Natural killer cell (primary cell): ENCODE data around the gene GLT1D1. TPM values are rescaled to one million over a fixed set of nuclear protein-coding genes. Genes with fewer than 3 reads are reported as not detected.

Source experiments
- ATAC-seq, 3 donors: fragments of 150-1000 bp in 2 of 3; fragments of 200-7000 bp in 1 of 3; cut with Tn5 transposase; 1 replicate in 1 of 3; 2 replicates in 2 of 3; pipeline ENCODE4 v1.10.0; 2021; ENCODE audit warnings: mild to moderate bottlenecking in 2 of 3, moderate library complexity in 2 of 3
- DNase-seq, 2 donors: peaks; one replicate each; pipeline versions ENCODE4 v3.0.0 to v3.0.0-alpha.2; 2013 to 2021; ENCODE audit warnings: mixed read lengths in 1 of 2
- H3K27ac ChIP-seq: one replicate; pipeline ENCODE4 v1.5.1; 2013; ENCODE audit warnings: mild to moderate bottlenecking, low read length
- H3K27me3 ChIP-seq: one replicate; pipeline ENCODE4 v1.6.1; 2013; ENCODE audit warnings: low read length; ENCODE audit not compliant: control insufficient read depth, insufficient read depth
- H3K36me3 ChIP-seq: one replicate; pipeline ENCODE4 v1.6.1; 2013; ENCODE audit warnings: low read length; ENCODE audit not compliant: control insufficient read depth, insufficient read depth
- H3K4me1 ChIP-seq: one replicate; pipeline ENCODE4 v1.6.1; 2013; ENCODE audit warnings: low read length; ENCODE audit not compliant: control insufficient read depth, insufficient read depth
- H3K4me3 ChIP-seq: one replicate; pipeline ENCODE4 v1.5.1; 2013; ENCODE audit warnings: low read length
- H3K9me3 ChIP-seq: one replicate; pipeline ENCODE4 v1.6.1; 2013; ENCODE audit warnings: low read length; ENCODE audit not compliant: control insufficient read depth, insufficient read depth
- H3K27ac Mint-ChIP-seq, 2 donors: one replicate each; pipeline ENCODE4 v1.8.0; 2022; ENCODE audit warnings: mild to moderate bottlenecking in 2 of 2, mixed read lengths in 2 of 2, moderate library complexity in 1 of 2
- H3K27me3 Mint-ChIP-seq, 2 donors: one replicate each; pipeline ENCODE4 v1.8.0; 2022; ENCODE audit warnings: low read depth in 2 of 2, mixed read lengths in 2 of 2
- H3K36me3 Mint-ChIP-seq: one replicate; pipeline ENCODE4 v1.8.0; 2022; ENCODE audit warnings: mixed read lengths
- H3K4me1 Mint-ChIP-seq, 2 donors: one replicate each; pipeline ENCODE4 v1.8.0; 2022; ENCODE audit warnings: mixed read lengths in 2 of 2
- H3K4me3 Mint-ChIP-seq: one replicate; pipeline ENCODE4 v1.8.0; 2022; ENCODE audit warnings: mild to moderate bottlenecking, moderate library complexity, mixed read lengths
- H3K9me3 Mint-ChIP-seq, 2 donors: one replicate each; pipeline ENCODE4 v1.8.0; 2022; ENCODE audit warnings: mixed read lengths in 2 of 2
- WGBS: methylation state at CpG from one replicate; pipeline ENCODE4 v1.1.7; 2013; ENCODE audit warnings: missing lambda C conversion rate; ENCODE audit not compliant: insufficient coverage; 5-methylcytosine and 5-hydroxymethylcytosine counted together
- intact Hi-C: fragments of 100-400 bp; cut with micrococcal nuclease; formaldehyde crosslinking; loops from one replicate; pipeline ENCODE4 v1.14.2; 2022
- total RNA-seq, 4 donors: library from RNA; stranded (reverse); fragments of 120-200 nt in 1 of 4; gene quantifications; one replicate each; pipeline versions ENCODE4 v1.2.3 to v1.2.4, GENCODE V29; 2013 to 2022
- TF ChIP-seq, protein P1 (sequence below): fragments of 200-600 bp; IDR thresholded peaks from one replicate; pipeline ENCODE4 v1.8.0; 2022; ENCODE audit warnings: antibody characterized with exemption

Gene GLT1D1
- total RNA-seq, 3 donors from 2014 or later (not counting 1 experiment from before 2014, with no cell fraction given): 0.33 to 3.2 (median 2.6) TPM

DNA sequence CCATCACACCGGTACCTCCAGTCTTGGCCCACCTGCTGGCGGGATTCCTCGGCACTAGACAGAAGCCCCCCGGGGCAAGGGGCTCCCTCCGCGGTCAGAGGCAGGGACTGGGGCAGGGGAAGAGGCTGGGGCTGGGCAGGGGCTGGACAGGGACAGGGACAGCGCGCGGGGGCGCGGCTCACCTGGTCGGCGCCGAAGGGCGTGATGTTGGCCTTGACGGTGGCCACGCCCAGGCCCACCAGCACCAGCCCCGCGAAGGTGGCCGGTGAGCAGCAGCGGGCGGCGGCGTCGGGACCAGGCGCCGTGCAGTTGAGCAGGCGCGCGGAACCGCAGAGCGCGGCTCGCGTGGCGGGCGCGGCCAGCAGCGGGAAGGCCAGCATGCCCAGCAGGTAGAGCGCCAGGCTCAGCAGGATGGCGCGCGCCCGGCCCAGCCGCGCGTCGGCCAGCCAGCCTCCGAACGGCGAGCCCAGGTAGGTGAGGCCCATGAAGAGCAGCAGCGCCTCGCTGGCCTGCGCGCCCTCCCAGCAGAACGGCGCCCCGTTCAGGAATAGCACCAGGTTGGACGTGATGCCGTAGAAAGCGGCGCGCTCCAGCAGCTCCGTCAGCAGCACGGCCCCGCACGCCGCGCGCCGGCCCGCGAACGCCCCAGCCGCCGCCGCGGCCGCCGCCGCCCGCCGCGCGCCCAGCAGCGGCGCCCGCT is 29.9 kb upstream of the GLT1D1 start:
- Histone ChIP-seq H3K27ac (peak overlapping the region; percentile 78), H3K36me3 (no peaks in the 10 kb centered on the region), H3K9me3 (no peaks in the 10 kb centered on the region), H3K4me3 (peak overlapping the region; percentile 74), H3K27me3 (no peaks in the 10 kb centered on the region), H3K4me1 (peaks cover 54% of the 10 kb centered on the region)
- TF ChIP-seq, protein P1, sequence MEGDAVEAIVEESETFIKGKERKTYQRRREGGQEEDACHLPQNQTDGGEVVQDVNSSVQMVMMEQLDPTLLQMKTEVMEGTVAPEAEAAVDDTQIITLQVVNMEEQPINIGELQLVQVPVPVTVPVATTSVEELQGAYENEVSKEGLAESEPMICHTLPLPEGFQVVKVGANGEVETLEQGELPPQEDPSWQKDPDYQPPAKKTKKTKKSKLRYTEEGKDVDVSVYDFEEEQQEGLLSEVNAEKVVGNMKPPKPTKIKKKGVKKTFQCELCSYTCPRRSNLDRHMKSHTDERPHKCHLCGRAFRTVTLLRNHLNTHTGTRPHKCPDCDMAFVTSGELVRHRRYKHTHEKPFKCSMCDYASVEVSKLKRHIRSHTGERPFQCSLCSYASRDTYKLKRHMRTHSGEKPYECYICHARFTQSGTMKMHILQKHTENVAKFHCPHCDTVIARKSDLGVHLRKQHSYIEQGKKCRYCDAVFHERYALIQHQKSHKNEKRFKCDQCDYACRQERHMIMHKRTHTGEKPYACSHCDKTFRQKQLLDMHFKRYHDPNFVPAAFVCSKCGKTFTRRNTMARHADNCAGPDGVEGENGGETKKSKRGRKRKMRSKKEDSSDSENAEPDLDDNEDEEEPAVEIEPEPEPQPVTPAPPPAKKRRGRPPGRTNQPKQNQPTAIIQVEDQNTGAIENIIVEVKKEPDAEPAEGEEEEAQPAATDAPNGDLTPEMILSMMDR: no peak
- intact Hi-C loops: no loop called here
- DNase-seq (no peak), ATAC-seq (peak in 2 of 3 donors; percentile 20 to 25)
- Mint-ChIP-seq H3K4me3 (peak overlapping the region; percentile 88), H3K27ac (peak overlapping the region; percentile 83 to 86), H3K27me3 (no peaks in the 10 kb centered on the region), H3K36me3 (peaks cover 6% of the 10 kb centered on the region), H3K4me1 (peaks cover 37 to 54% of the 10 kb centered on the region in 2 donors), H3K9me3 (no peaks in the 10 kb centered on the region)
- WGBS: under 1% methylated on average over 88 of the region's 88 CpGs

DNA sequence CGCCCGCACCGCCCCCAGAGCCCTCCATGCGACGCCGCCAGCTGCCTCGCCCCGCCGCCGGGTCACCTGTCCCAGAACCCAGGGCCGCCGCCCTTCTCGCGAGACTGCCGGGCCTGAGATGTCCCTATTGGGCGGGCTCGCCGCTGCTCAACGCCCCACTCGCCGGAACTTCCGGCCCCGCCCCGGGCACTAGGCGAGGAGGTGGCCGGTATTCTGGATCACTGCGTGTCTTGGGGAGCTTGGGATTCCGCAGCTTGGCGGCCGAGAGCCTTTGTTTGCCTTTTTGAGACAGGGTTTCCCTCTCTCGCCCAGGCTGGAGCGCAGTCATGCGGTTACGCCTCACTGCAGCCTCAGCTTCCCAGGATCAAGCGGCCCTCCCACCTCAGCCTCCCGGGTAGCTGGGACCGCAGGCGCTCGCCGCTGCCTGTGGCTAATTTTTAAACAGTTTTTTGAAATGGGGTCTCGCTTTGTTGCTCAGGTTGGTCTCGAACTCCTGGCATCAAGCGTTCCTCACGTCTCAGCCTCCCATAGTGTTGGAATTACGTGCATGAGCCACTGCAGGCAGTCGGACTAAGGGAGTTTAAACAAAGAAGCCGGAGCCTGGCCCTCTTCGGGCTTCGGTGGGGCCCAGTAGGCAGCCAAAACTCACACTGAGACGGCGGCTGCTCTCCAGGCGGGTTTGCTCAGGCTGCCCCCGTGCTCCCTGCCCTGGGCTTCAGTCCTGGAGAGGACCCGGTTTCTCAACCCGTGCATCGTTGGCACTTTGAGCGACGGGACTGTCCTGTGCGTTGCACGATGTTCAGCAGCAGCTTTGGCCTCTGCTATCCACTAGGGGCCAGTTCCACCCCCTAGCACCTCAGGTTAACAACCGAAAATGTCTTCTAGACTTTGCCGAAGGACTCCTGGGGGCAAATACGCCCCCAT is 29.1 kb upstream of the GLT1D1 start, which contains the start of gene SLC15A4:
TSS of gene SLC15A4 (minus strand) at position 43 of the 924 bp plus-strand sequence. CDS start at position 28, 15 bp downstream.
- H3K27ac Mint-ChIP-seq: peak within 1 kb of the TSS; percentile 83 to 86
- H3K36me3 Mint-ChIP-seq: peaks cover 6% of the 10 kb centered on the region
- peaks cover 36 to 51% of the 10 kb centered on the region in 2 donors for H3K4me1 Mint-ChIP-seq
- Histone ChIP-seq H3K9me3 (no peaks in the 10 kb centered on the region), H3K36me3 (no peaks in the 10 kb centered on the region), H3K27ac (peak within 1 kb of the TSS; percentile 78), H3K27me3 (no peaks in the 10 kb centered on the region), H3K4me1 (peaks cover 57% of the 10 kb centered on the region), H3K4me3 (peak within 1 kb of the TSS; percentile 74)
- 11% methylated on average over 63 of the region's 63 CpGs for WGBS
- no peaks in the 10 kb centered on the region for H3K9me3 Mint-ChIP-seq
- DNase-seq: peak; percentile 93
- TF ChIP-seq, protein P1: no peak
- peak; percentile 81 to 93 (median 87) for ATAC-seq
- intact Hi-C loops: loop anchor here (1.0 kb wide), 1 partner anchor 10 kb away; no protein-coding TSS in a partner anchor
- peak within 1 kb of the TSS; percentile 88 for H3K4me3 Mint-ChIP-seq
- no peaks in the 10 kb centered on the region for H3K27me3 Mint-ChIP-seq

DNA sequence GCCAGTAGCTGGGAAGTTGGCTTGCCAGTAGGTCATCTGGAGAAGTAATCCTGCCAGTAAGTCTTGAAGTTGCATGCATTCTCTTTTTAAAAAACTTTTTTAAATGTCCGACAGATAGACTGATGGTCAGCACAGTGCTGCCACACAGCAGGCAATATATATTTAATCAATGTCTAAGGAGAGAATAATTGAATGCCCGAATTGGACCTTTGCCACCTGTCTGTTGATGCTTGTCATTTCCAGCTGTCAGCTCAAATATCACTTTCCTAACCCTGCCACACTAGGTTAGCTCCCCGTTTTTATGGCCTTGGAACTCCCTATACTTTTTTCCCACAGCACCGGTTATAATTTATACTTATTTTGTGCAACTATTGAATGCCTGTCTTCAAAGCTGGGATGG is 27.4 kb upstream of the GLT1D1 start:
- intact Hi-C loops: no loop called here
- TF ChIP-seq, protein P1: no peak
- Mint-ChIP-seq H3K27me3 (no peaks in the 10 kb centered on the region), H3K9me3 (no peaks in the 10 kb centered on the region), H3K4me1 (peaks cover 35 to 50% of the 10 kb centered on the region in 2 donors), H3K4me3 (peak overlapping the region; percentile 40), H3K27ac (no peak overlapping the region), H3K36me3 (peaks cover 6% of the 10 kb centered on the region)
- Histone ChIP-seq H3K36me3 (no peaks in the 10 kb centered on the region), H3K27me3 (no peaks in the 10 kb centered on the region), H3K4me3 (no peak overlapping the region), H3K9me3 (no peaks in the 10 kb centered on the region), H3K4me1 (peaks cover 54% of the 10 kb centered on the region), H3K27ac (no peak overlapping the region)
- DNase-seq: no peak
- ATAC-seq: no peak
- WGBS: 94% methylated on average over 4 of the region's 4 CpGs
